ENCODE data around the gene SUN5.

The SUN5 gene

DNA sequence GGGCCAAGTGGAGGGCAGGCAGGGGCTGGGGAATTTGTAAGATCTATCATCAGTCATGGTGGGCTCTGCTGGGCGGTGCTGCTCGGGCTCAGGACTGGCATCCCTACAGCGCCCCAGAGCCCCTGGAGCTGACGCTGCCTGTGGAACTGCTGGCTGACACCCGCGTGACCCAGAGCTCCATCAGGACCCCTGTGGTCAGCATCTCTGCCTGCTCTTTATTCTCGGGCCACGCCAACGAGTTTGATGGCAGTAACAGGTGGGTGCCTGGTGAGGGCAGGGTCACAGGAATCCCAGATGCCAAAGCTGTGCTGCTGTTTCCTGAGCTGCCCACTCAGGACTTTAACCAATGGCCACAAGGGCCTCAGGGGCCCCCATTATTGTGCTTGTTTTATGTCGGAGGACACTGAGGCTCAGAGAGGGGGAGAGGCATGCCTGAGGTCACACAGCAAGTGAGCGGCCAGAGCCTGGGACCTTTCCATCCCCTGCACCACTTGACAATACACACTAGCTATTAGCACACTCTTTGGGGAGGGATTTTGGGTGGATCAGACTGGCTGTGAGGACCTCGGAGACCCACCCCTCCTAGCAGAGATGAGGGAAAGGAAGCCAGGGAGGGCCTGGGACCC, 9.6 kb upstream of the SUN5 start:
- DNase-seq: no peak

DNA sequence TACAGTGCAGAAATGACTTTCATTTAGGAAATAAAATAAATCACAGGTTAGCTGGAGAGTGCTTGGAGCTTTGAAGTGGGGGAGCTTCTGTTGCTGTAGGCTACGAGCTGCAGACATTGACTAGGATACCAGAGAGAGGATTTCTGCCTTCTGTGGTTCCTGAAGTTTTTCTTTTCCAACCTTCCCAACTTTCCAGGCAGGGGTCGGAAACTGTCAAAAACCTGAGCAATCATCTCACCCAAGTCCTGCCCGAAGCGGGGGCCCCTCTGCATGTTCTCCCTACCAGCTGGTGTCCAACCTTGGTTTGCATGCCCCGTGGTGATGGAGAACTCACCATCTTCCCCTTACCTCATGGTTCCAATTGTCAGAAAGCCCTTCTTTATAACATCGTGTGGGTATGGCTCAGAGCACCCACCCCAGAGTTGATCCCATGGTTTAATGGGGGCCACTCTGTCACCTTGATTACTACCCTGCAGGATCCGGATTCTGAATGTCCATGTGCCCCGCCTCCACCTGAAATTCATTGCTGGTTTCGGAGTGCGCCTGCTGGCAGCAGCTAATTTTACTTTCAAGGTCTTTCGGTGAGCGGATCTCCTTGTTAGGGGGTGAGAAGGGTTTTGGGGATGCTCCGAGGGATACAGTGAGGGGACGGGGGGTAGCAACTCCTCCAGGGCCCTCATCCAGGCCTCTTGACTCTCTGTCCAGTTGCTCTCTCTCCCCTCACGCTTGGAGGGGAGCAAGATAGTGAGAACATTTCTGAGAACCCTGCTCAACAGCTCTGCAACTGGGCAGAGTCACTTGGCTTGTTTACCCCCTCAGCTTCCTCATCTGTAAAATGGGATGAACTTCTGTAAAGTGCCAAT, 8.3 kb upstream of the SUN5 start:
- DNase-seq: no peak

DNA sequence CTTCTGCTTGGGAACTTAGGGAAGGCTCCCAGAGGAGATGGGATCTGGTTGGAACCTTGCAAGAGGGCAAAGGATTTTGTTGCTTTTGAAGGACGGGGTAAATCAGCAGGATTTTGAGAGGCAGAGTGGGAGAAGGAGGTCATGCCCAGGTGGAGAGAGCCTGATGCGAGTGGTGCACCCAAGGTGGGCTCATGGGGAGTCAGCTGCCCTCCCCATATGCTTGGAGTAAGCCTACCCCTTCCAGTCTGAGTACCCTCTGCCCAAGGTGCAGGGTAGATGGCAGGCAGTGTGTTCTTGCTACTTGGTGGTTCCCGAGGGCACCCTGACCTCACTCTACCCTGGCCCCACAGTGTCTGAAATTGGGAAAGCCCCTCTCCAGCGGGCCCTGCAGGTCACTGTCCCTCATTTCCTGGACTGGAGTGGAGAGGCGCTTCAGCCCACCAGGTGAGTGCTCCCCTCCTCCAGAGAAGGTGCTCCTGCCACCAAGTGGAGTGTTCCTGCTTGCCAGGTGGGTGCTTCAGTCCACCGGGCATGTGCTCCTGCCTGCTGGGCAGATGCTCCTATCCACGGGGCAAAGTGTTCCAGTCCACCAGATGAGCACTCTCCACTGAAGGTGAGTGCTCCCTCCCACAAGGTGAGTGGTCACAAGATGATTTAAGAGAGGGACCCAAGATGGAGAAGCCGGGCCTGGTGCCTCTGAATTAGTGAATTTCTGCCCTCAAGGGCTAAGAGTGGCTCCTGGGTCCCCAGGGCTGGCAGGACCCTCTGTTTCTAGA, 6.6 kb upstream of the SUN5 start:
- DNase-seq: no peak

DNA sequence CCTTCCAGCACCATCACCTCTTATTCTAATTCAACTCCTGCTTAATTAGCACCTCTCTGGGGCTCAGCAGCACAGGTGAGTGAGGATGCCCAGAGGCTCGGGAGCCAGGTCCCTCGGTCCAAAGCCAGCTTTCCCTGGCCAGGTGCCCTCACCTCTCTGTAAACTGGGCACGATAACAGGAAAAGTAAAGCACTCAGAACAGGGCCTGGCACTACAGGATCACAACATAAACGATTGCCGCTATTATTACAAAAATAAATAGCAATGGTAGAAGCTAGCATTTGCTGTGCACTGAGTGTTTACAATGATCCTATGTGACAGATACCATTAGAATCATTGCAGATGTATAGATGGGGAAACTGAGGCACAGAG, 5.9 kb upstream of the SUN5 start:
- DNase-seq: no peak

DNA sequence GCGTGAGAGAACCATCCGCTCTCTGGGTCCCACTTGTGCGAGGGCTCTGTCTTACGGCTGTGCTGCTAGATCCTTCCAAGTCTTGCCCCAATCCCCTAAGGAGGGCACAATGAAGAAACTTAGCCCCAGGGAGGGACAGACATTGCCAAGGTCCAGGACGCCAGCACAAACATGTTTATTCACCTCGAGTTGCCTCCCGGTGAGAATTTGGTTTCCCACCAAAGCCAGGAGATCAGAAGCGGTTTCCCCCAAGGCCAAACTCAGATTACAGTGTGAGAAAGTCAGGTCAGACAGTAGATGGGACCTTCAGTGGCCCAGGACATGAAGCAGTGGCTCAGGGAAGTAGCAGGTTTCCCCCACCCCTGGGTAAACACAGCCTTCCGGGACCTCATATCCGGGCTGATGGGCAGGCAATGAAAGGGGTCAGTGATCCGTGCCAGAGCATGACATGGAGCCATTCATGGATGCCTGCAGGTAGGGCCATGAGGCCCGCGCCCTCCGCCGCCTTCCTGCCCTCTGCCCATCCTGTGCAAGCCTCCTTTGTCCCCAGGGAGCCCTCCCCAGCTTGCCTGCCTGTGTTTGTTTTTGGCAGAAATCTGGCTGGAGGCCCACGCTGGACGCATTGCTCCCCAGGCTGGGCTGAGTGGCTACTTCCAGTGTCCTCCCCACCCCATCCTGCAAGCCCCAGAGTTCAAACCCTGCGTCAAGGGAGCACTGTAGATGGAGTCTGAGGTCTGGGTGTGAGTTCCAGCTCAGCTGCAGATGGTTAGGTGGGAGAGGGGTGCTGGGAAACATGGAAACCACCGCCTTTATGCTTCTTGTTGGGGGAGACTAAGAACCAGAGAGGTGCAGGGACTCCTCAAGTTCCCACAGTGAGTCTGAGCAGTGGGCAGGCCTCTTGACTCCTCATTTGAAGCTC, 5.2 kb upstream of the SUN5 start:
- no peak for DNase-seq

DNA sequence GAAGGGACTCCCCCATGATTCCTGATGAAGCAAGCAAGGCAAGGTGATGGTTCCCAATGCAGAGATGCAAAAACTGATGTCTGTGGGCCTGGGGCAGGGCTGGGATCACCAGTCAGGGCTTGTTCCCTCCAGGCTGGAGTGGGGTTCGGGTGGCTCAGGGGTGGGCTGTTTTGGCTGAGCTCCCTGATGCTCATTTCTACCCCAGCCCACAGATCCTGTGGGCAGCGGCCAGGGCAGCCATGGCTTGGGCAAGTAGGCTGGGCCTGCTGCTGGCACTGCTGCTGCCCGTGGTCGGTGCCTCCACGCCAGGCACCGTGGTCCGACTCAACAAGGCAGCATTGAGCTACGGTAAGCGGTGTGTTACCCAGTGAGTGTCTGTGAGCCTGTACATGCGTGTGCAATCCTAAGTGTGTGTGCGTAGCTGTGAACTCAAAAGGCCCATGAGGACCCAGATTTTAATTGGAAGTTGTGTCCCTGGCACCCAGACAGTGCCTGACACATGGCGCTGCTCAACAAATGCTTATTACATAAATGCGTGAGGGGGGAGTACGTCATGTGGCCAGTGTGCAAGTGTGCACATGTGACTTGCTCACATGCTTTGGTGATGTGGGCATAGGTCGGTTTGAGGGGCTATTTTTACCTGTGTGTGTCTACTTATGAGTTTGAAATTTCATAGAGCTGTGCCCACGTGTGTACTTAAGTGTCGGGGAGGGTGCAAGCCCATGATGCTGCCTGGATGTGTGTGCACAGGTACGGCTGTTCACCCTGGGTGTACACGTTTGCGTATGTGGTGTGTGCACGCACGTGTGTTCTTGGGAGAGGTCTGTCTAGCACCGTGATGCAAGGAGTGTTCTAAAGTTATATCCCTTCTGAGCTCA, 4.3 kb upstream of the SUN5 start:
- no peak for DNase-seq

DNA sequence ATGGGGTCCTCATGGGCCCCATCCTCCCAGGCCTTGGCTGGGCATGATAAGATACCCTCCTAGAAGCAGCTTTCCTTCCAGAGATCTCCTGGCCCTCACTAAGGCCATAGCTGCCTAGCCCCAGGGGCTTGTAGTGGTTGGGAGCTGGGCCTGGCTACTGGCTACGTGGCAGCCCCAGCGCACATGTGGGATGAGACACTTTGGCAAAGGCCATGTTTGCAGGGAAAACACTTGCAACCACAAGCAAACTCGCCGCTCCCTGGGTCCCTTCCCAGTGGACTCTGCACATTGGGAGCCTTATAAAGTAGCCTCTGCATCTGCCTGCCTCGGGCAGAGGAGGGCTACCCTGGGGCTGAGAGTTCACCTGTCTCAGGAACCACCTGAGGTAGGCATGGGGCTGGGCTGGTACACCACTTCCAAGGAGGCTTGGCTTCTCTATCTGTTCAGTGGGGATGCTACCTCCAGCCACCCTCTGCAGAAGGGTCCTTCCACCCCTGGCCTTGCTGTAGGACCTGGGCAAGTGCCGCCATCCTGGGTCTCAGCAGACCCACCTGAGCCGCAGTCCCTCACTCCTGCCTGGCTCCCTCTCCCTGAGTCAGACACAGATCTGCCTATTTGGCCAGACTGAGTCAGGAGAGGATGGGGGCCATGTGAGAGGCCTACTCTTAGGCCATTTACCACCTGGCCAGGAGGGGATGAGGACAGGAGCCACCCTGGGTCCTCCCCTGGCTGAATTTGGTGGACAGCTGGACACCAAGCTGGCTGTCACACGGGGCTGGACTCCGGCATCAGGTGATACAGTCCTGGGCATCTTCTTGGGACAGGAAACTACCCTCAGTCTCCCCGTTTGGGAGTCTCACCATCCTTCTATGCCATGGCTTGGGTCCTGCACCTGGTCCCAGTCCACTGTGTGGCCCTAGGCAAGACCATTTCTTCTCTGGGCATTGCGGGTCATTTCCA, 3.4 kb upstream of the SUN5 start, which contains the start of gene BPIFB2:
BPIFB2 (plus strand) TSS at position 329 of the 960 bp plus-strand sequence. CDS start 871 bp downstream, outside the sequence.
- DNase-seq: no peak

DNA sequence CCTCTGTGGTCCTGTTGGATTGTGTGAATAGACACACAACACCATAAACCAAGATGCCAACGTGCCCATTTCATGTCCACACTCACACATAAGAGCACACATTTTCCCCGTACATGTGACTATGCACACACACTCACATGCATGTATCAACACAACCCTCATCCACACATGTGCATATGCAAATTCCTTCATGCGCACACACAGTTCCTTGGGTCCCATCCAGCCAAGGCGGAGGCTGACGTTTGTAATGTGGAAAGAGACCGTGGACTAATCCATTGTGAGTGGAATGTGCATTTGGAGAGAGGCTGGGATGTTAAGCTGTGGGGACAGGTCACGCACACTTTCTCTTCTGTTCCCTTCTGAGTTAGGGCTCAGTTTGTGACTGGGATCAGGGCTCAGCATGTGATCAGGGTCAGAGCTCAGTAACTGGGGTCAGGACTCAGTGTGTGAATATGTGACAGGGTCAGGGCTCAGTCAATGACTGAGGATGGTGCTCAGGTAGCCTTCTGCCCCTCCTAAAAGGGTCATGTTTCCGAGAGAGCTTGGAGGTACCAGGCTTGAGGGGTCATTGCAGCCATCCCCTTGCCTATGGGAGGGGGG, 2.6 kb upstream of the SUN5 start:
- no peak for DNase-seq

DNA sequence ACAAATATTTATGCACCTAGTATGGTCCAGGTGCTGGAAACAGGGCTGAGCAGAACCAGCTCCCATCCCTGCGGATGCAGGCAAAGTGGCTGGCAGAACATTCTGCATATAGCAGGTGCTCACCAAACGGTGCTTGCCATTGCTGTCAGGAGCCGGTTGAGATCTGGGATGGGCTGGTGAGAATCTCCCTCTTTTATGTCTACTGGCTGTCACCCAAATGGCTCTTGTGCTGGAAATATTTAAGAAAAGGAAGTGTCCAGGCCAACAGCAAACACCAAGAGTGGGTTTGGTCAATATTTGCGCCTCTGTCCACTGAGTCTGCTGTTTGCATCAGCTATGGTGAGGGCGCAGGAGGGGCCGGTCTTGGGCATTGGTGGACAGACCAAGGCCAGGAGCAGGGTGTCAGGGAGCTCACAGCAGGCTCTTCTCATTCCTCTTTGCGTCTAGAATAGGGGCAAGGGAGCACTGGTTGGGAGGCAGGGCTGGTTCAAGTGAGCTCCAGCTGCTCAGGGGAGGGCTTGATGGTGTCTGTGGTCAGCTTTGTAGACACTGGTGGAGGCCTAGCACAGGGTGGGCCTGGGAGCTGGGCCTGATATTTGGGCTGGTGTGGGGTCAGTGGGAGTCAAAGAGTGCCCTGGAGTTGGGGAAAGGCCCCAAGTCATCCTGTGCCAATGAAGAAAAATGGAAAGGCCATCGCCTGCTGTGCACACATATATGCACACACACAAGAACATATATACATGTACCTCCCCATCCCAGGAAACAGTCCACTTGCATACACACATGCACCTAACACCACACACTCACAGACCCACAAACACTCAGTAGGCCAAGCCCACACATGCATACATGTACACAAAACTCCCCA, 1.9 kb upstream of the SUN5 start:
- no peak for DNase-seq

DNA sequence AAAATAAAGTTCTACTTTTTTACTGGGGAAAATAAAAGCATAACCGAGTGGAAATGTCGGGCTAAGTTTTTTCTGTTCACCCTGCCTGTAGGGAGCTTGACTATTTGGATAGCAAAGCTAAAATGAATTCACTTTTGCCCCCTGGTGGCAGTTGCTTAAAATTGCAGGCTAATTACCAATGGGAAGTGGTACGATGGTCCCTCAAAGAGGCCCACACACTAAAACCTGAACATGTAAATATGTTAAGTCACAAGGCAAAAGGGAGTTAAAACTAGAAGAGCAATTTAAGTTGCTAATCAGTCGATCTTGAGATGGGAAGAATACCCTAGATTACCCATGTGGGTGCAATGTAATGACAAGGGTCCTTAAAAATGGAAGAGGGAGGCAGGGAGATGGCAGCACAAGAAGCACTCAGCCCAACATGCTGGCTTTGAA, 916 bp upstream of the SUN5 start:
- no peak for DNase-seq

DNA sequence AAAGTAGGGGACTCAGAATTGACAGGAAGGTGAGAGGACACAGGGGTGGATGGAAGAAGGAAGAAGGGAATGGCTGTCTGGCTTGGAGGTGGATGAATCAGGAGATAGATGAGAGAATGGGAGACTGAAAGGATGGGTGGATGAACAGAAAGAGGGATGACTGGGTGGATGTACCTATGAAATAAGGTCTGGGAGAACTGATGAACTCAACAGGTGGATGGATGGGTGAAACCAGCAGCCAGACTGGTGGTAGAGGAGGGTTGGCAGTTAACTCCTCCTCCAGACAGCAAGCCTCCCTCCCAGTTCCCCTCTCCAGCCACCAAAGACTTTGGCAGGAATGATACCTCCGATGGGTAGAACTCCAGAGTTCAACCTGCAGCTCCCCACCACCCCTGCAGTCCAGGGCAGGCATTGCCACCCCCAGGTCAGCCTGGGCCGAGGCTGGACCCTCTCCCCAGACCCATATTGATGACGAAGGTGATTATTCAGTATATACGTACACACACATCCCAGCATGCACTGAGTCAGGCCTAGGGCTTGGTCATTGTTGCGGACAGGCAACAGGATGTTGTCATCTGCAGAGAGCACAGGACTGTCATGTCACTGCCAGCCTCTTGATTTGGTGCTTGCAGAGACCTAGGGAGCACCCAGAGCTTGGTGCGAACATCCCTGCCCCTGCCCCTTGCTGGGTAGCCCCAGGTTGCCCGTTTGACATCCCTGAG, 2.0 kb downstream of the SUN5 start:
- no peak for DNase-seq

DNA sequence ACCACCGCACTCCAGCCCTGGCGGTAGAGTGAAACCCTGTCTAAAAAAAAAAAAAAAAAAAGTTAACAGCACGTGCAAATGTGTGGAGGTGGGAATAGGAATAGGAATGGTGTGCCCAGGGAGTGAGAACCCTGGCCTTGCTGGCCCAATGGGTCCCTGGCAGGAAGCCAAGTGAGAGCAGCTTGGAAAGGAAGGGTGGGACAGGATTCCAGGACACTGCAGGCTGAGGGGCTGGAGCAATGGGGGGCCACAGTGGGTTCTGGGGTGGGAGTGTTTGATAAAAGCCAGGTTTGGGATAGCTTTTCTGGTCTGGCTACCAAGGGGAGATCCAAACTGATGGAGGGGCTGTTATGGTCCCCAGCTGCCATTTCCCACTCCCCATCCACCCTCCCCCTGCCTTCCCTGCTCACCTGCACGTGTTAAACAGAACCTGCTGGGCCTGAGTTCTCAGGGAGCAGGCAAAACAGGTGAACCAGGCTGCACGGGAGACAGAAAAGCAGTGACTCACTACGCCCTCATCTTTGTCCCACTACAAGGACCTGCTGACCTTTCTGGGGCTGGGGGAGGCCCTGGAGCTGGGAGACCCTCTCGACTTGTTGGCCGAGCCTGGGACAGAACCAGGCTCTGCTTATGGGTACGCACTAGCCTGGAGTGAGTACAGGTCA, 3.3 kb downstream of the SUN5 start:
- DNase-seq: no peak

DNA sequence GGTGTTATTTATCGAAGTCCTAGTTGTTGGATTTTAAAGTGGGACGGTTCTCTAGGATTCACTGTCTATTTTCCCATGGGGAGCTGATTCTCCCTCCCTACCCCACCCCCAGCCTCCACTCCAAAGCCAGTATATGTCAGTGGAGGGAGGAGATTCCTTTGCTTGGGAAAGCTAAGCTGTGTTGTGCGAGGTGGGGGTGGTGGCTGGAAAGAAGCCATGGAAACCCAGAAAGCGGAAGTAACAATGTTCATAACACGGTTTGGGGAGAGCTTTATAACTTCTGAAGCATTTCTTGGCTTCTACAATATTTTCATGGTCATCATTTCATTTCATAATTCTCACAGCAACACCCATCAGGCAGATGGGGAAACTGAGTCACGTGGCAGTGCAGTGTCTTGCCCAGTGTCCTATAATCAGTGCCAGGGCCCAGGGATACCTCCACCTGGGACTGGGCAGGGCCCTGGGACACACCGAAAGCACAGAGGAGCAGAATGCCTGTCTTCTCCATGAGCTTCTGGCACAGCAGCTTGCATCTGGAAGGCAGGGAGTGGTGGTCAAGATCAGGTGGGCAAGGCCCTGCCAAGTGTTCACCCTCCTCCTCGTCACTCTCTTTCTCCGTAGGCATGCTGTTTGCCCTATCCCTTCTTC, 4.5 kb downstream of the SUN5 start:
- DNase-seq: no peak

DNA sequence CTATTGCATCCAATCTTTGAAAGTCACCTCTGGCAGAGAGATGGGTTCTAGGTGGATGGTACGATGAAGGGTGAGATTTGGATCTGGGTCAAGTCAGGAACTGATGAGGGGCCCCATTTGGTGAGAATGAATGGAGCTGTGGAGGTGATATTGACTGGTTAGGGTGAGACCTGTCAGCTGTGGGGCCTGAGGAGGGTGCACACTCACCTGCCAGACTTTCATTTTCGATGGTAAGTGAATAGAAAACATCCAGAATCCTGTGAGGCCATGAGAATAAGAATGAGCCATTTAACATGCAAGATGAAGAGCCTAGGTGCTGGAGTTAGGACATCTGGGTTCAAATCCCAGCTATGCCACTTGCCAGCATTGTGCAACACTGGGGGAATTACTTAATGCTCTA, 6.8 kb downstream of the SUN5 start:
- DNase-seq: no peak

DNA sequence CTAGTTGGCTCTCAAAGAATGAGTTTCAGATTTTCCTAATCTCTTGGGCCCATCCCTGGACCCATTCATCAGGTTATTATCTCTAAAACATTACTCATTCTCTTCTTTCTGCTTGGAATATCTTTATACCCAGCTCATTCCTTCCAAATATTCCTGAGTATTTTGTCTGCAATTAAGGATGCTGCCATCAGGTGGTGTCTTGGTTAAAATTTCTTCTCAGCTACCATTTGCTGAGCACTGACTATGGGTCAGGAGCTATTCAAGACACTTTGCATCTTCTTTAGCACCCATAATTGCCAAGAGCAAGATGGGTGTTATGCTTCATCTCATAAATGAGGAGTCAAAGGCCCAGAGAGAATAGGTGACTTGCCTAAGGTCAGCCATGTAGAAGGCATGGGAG, 8.4 kb downstream of the SUN5 start:
- DNase-seq: no peak

DNA sequence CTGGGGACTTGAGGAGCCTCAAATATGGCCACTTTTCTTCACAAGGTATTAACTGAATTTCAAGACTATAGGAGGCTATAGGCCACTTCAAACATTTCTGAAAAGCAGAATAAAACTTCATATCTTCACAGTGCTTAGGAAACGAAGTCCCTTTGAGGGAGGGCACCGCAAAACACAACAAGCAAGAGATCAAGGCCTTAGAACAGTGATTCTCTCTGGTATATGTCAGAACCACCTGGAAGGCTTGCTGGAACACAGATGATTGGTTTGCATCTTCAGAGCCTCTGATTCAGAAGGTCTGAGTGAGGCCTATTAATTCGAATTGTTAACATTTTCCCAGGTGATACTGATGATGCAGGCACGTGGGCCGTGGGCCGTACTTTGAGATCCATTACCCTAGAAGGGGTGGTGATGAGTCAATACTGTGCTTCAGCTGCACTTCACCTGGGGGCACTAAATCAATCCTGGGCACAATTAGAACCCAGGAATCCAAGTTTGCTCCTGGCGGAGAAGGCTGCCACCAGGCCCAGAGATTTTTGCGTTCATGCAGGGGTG, 10.7 kb downstream of the SUN5 start:
- no peak for DNase-seq

Data from NCI-H1930 (cell line).